Suprapubic skin (tissue), 3 donors: ENCODE data around the gene ACSL5.

Source experiments
- POLR2A ChIP-seq, 2 donors: fragments of 450-650 bp; IDR thresholded peaks; one replicate each; pipeline ENCODE4 v1.6.1; 2017; ENCODE audit warnings: antibody characterized with exemption in 2 of 2, mild to moderate bottlenecking in 2 of 2, moderate library complexity in 2 of 2
- TF ChIP-seq, protein P1 (sequence below), 2 donors: fragments of 200-600 bp in 1 of 2; fragments of 450-650 bp in 1 of 2; sonication (generic) in 1 of 2; IDR thresholded peaks; one replicate each; pipeline ENCODE4 v1.5.1; 2016 to 2019; ENCODE audit warnings: antibody characterized with exemption in 2 of 2, mild to moderate bottlenecking in 1 of 2, moderate library complexity in 1 of 2

DNA sequence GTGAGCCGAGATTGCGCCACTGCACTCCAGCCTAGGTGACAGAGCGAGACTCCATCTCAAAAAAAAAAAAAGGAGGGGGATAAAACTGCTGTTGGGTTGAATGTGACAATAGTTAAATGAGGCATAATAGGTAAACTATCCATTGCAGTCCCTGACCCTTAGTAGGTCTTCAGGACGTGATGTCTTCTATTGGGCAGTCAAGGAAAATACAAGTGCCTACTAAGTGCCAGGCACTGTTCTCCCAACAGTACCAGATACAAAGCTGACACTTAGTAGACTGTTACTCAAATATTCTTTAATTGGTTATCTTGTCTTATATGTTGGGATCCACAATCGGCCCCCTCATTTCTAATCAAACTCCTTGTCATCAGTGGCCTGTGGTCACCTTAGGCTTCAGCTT lies 27.1 kb upstream of the ACSL5 start:
- TF ChIP-seq, protein P1, sequence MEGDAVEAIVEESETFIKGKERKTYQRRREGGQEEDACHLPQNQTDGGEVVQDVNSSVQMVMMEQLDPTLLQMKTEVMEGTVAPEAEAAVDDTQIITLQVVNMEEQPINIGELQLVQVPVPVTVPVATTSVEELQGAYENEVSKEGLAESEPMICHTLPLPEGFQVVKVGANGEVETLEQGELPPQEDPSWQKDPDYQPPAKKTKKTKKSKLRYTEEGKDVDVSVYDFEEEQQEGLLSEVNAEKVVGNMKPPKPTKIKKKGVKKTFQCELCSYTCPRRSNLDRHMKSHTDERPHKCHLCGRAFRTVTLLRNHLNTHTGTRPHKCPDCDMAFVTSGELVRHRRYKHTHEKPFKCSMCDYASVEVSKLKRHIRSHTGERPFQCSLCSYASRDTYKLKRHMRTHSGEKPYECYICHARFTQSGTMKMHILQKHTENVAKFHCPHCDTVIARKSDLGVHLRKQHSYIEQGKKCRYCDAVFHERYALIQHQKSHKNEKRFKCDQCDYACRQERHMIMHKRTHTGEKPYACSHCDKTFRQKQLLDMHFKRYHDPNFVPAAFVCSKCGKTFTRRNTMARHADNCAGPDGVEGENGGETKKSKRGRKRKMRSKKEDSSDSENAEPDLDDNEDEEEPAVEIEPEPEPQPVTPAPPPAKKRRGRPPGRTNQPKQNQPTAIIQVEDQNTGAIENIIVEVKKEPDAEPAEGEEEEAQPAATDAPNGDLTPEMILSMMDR (IDR thresholded peaks at IDR 0.05) = no peak
- TF ChIP-seq POLR2A (IDR thresholded peaks at IDR 0.05) = no peak
